GM12891 (cell line): ENCODE measurements around the gene GLRX5.

Source experiments
- DNase-seq: peaks from one replicate; pipeline ENCODE4 v3.0.0; 2011; ENCODE audit warnings: low spot score; ENCODE audit not compliant: insufficient read length
- FAIRE-seq: peaks from 2 replicates; lab custom pipeline; 2011; peaks lifted over from hg19 to GRCh38; lab: Jason Lieb, UNC
- PAX5 ChIP-seq: IDR thresholded peaks from 2 replicates; pipeline ENCODE4 v1.6.1; 2011; ENCODE audit warnings: low read length, moderate library complexity, mild to moderate bottlenecking; ENCODE audit not compliant: insufficient read depth, severe bottlenecking
- POLR2A ChIP-seq: IDR thresholded peaks from 2 replicates; pipeline ENCODE4 v1.6.1; 2011; ENCODE audit warnings: low read depth, low read length, control low read depth
- POLR2AphosphoS5 ChIP-seq: IDR thresholded peaks from 2 replicates; pipeline ENCODE4 v1.6.1; 2011; ENCODE audit warnings: low read depth, low read length, control low read depth
- POU2F2 ChIP-seq: IDR thresholded peaks from 2 replicates; pipeline ENCODE4 v1.6.1; 2011; ENCODE audit warnings: low read depth, mild to moderate bottlenecking, control low read depth, low read length, moderate library complexity
- SPI1 ChIP-seq: IDR thresholded peaks from 2 replicates; pipeline ENCODE4 v1.6.1; 2011; ENCODE audit warnings: low read depth, low read length, control low read depth
- TAF1 ChIP-seq: IDR thresholded peaks from 2 replicates; pipeline ENCODE4 v1.6.1; 2011; ENCODE audit warnings: low read depth, low read length, control low read depth

The GLRX5 gene

DNA sequence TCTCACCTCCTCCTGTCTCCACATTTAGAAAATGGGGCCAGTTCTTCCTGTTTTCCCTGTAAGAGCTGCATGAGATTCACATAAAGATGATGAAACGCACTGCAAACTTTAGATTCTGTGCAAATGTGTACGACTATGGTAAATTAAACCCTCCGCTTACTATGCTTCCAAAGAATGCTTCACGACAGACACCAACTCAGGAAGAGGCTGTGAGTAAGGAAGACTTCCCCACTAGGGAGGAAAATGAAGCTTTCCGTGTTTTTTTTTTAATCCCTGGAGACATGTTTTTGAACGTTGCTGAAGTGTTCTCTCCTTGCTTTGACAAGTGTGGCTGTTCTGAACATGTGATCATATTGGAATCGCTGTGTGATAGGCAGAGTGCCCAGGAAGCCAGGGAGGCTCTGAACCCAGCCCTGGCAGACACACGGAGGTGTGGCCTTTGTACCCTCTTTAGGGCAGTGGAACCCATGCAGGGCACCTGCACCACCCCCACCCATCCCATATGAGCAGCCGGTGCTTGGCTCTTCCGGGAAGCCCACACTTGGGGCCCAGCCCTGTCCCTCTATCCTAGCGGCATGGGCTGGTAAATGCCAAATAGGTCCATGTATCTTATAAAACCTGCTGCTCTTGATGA is 10.9 kb upstream of the GLRX5 start:
- DNase-seq (no peak), FAIRE-seq (no peak)
- no peak for TF ChIP-seq TAF1

DNA sequence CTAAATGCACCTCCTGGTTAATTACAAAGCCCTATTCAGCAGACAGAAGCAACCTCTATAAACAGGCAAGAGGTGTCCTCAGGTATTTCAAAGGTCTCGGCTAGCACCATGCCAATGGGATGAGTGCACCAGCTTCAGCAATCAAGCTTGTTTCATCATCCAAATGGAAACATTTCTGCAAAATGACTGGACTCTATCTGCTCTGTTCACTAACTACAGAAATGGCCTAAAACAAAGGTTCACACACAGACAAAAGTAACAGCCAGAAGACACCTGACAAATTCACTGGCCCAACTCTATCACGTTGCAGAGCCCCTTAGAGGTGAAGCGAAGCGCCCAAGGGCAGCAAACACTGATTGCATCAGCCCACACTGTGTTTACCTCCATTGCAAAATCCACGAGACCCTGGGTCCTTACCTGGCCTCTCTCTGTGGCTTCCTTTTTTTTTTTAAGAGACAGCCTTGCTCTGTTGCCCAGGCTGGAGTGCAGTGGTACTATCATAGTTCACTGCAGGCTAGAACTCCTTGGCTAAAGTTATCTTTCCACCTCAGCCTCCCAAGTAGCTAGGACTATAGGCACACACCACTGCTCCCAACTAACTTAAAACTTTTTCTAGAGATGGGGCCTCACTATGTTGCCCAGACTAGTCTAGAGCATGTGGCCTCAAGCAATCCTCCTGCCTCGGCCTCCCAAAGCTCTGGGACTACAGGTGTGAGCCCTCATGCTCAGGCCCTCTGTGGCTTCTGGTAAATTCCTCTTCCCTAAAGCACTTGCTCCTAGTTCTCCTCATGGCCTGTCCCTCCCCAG is 9.9 kb upstream of the GLRX5 start:
- no peak for FAIRE-seq
- DNase-seq: no peak
- no peak for TF ChIP-seq POLR2A

DNA sequence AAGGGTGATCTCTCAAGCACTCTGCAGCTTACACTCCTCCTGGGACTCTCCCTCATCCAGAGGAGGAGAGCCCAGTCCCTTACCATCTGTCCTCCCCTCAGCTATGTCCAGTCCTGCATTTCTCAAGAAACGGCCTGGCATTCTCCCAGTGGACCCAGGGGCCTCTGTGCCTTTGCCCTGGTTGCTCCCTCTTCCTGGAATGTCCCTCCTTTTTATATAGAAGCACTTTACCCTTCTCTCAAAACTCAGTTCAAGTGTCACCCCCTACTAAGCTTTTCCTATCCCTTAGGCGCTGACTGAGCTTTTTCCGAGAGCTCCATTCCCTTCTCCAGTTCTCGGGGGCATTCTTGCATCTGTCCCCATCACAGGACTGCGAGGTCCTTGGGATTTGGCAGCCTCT is 8.9 kb upstream of the GLRX5 start:
- TF ChIP-seq POLR2A: no peak
- no peak for TF ChIP-seq POLR2AphosphoS5
- no peak for TF ChIP-seq POU2F2
- TF ChIP-seq TAF1: no peak
- no peak for TF ChIP-seq SPI1
- DNase-seq (no peak), FAIRE-seq (no peak)

DNA sequence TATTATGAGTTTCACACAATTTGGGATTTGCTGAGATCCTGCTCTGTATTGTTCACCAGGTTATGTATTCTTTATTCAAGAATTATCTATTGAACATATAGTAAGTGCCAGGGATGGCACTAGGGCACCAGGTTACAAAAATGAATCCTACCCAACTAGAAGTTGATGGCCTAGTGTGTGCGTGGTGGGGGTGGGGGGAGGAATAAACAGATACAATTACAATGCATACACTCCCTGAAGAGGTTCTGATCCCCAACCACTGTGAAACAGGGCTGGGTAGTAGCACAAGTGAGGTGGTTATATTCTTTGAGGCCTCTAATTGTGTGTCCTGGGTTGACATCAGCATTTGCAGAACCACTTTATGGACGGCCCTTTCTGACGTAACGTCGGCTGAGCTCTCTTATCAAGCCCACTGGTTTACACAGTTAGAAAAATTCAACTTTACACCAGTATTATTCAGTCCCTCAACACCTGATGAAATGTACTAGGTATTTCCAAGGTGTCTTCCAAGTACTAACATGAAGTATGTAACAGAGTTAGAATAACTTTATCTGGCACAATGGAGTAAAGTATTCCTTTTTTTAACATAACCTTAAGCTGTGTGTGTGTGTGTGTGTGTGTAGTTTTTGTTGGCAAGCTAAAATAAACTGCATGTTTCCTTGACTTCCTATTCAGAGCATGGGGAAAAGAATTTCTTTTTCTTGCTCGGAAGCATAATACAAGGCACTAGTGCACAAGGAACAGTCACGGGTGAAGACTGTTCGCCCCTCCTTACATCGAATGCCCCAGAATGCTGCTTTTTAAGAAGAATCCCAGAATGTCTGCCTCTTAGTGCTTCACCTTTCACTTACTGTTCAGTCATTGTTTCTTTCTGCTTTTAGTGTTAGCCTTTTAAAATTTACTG is 8.1 kb upstream of the GLRX5 start:
- FAIRE-seq: no peak
- no peak for TF ChIP-seq POU2F2
- no peak for TF ChIP-seq SPI1
- TF ChIP-seq PAX5: no peak
- TF ChIP-seq POLR2A: no peak
- TF ChIP-seq TAF1: no peak
- no peak for TF ChIP-seq POLR2AphosphoS5
- DNase-seq: no peak

DNA sequence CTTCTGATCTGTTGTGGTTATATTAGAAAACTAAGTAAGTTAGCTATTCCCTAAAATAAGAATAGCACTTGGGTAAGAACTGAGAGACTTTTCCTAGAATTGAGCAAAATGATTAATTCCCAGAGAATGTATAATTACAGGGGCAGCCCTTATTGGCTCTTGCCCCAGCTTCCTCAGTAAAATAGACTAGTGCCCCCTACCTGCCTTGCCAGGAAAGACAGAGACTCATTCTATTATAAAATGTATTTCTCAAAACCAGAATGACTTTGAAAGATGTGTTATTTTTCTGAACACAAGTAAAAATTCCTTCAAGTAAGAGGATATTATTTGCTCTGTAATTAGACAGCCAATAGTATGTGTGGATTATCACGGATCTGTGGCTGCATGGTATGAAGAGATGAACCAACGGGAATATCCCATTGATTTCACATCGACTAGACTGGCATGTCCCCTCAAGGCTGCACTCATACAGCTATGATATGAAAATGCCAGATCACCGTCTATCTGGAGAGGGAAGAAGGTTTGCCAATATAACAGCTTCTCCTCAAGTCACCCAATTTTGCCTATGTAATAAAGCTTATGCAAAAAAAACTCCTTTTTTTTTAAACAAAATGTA is 7.4 kb upstream of the GLRX5 start:
- DNase-seq (no peak), FAIRE-seq (no peak)
- TF ChIP-seq SPI1 (no peak), POLR2A (no peak), PAX5 (no peak), POLR2AphosphoS5 (no peak), TAF1 (no peak), POU2F2 (no peak)

DNA sequence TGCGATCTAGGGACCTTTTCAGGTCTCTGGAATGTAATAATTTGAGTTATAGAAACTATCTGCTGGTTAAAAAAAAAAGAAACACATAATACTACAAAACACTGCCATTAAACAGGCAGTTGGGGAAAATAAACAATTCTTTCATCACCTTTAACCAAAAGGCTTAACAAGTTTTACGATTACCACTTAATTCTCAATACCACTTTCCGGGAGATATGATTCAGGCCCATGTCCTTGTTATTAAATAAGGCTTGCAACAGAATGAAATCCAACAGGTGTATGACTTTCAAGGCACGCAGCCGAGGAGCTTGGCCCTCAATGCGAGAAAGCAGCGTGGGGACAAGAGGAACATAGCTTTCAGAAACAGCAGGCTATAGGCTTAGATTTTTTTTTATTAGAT is 5.6 kb upstream of the GLRX5 start:
- TF ChIP-seq PAX5: no peak
- no peak for TF ChIP-seq POLR2AphosphoS5
- no peak for TF ChIP-seq POU2F2
- TF ChIP-seq POLR2A: no peak
- TF ChIP-seq SPI1: no peak
- no peak for TF ChIP-seq TAF1
- DNase-seq: no peak
- no peak for FAIRE-seq

DNA sequence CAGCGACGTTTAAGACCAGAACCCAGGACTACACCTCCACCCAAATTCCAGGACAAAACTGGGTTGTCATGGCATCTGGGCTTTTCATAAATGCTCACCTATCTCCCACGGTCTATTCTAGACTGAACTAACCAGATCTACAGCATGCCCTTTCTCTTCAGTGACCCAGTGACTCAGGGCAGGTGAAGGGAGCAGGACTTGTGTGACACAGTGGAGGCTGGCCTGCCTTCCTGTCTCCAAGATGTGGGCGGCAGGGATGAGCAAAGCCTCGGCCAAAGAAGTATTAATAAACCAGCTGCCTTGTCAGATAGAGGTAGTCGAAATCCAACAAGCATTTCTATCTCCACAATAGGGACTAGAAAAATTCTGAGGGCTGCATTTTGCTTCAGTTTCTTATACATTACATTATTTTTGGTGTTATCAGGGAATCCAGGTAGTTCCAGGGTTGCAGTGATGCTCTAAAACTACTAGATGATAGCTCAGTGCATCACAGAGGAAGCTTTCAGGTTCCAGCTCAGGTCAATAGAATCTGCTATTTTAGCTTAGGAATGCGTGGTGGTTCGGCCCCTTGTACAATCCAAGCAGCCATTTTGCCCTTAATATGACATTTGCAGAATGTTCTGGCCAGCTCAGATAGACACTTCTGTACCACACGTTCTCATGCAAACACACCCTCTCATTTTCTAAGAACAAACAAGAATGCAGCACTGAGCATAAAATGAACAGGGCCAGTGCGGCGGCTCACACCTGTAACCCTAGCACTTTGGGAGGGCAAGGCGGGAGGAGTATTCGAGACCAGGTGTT is 4.2 kb upstream of the GLRX5 start:
- TF ChIP-seq POU2F2: no peak
- no peak for TF ChIP-seq POLR2AphosphoS5
- no peak for TF ChIP-seq SPI1
- no peak for TF ChIP-seq TAF1
- TF ChIP-seq POLR2A: no peak
- no peak for TF ChIP-seq PAX5
- peak; percentile 47 for FAIRE-seq
- no peak for DNase-seq

DNA sequence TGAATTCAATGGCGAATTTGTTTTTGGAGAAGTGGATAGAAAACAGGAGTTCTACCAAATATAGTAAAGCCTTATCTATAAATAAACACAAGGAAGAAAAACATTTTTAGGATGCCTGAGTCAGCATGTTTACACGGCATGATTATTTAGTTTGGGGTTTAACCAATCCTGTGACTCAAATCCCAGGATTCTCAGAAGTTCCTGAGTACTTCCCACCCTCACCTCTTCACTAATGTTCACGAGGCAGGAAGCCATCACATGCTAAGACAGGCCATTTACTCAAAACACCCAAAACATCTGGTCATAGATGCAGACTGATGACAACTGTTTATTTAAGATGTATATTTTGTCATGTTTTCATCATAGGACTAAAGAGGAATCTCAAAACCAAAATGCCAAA is 3.4 kb upstream of the GLRX5 start:
- no peak for TF ChIP-seq PAX5
- no peak for TF ChIP-seq POU2F2
- no peak for TF ChIP-seq TAF1
- TF ChIP-seq POLR2AphosphoS5: no peak
- TF ChIP-seq POLR2A: no peak
- no peak for TF ChIP-seq SPI1
- DNase-seq (no peak), FAIRE-seq (no peak)

DNA sequence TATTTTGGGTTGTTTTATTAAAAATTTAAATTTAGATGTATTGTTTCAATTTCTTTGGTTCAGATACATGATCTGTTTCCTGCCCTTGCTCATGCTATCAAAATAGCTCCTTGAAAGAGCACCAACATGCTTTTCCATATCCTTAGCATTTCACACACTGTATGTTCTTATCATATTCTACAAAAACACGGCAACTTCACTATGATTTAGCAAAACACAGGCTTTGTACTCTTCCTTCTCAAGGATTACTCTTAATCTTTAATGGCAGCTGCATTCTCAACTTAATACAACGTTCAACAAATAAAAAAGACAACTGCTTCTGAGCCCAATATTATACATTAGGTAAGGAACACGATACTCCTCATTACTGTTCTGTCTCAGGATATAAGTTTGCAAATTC is 2.9 kb upstream of the GLRX5 start:
- TF ChIP-seq POLR2A (no peak), PAX5 (no peak), SPI1 (no peak), TAF1 (no peak), POLR2AphosphoS5 (no peak), POU2F2 (no peak)
- FAIRE-seq (no peak), DNase-seq (no peak)
